NCI-H1436 treated with DMSO at 0.1 percent for 48 hours (cell line): ENCODE data around the gene JAK1.
"Not testable (repeated sequence)": the region's sequence is repeated elsewhere in the genome, so short reads cannot be mapped to it uniquely, and the experiment has no call there.

Experiments
- DNase-seq: peaks from one replicate; lab custom pipeline; 2025; lab: John Stamatoyannopoulos, UW

The JAK1 gene

DNA sequence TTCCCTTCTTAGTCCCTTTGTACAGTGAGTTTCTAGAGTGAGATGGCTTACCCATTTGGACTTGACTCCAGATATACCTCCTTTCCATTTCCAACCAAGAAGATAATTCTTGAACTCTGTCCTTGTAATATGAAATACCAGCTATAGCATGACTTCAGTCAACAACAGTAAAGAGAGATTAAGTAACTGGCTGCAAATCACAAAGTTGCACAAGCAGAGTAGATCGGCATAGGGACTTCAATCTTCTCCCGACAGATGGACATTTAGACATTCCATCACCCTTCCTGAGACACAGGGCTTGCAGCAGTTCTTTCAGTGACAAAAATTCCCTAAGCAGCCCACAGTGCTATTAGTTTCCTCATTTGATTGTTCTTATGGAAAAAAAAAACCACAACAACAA lies 44.6 kb downstream of the JAK1 start:
- no peak for DNase-seq

DNA sequence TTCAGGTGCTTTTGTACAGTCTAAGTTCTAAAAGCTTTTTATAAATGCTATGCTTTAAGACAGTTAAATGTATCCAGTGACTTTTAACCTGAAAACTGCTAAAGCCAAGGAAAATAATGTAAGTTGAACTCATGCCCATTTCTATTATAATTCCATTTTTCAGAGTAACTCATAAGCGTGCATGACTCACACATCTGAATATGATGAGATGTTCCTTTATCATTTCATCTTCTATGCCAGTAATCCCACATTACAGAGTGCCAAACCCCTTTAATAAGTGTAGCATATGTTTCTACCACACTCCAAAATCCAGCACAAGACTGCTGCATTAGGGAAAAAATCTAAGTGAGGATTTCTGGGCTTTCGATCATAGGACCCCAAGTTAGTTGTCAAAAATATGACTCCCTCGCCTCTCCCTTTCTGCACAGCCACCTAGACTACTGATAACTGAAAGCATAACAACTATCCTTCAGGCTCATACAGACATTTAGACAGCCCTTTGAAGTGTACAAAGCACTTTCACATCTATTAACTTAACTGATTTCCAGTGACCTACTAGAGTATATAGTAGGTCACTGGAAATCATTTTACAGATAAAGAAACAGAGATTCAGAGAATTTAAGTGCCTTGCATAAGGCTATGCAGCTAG lies 45.3 kb downstream of the JAK1 start:
- no peak for DNase-seq

DNA sequence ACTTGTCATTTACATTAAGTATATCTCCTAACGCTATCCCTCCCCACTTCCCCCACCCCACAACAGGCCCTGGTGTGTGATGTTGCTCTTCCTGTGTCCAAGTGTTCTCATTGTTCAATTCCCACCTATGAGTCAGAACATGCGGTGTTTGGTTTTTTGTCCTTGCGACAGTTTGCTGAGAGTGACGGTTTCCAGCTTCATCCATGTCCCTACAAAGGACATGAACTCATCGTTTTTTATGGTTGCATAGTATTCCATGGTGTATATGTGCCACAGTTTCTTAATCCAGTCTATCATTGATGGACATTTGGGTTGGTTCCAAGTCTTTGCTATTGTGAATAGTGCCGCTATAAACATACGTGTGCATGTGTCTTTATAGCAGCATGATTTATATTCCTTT lies 47.2 kb downstream of the JAK1 start:
- not testable (repeated sequence) for DNase-seq

DNA sequence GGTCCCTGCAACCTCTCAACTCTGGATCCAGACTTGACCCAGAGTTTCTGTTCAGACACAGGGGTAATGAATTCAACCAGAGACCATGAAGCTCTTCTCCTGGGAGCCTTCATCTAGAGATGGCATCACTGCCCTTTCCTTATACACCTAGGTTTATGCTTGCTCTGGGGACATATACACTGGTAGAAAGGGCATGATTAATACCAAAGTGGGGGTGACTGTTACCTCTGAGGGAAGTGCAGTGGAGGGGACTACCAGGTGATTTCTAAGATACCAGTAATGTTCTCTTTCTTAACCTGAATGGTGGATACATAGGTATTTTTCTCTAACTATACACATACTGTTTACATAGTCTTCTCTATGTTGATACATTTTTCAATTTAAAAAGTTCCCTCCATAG lies 48.4 kb downstream of the JAK1 start:
- no peak for DNase-seq

DNA sequence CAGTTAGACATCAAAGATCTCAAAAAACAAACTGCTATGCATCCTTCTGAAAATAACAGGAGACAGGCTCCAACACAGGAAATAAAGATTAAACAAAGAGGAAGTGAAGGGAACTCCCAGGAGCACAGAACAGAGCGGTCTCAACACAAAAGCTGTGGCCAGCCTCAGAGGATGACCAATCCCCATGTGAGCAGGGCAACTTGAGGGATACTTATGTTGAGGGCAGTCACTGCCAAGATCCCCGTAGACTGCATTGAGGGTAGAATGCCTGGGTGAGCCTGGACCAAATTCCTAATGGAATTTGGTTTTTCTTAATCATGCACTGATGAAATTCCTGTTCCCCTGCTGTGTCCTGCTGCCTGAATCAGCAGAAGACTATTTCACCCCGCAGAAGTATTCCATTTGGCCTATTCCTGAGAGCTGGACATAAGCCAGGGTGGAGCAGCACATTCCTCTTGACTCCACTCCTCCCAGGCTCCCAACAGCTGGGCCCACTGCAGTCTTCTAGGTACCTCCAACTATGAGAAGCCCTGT lies 49.0 kb downstream of the JAK1 start:
- no peak for DNase-seq

DNA sequence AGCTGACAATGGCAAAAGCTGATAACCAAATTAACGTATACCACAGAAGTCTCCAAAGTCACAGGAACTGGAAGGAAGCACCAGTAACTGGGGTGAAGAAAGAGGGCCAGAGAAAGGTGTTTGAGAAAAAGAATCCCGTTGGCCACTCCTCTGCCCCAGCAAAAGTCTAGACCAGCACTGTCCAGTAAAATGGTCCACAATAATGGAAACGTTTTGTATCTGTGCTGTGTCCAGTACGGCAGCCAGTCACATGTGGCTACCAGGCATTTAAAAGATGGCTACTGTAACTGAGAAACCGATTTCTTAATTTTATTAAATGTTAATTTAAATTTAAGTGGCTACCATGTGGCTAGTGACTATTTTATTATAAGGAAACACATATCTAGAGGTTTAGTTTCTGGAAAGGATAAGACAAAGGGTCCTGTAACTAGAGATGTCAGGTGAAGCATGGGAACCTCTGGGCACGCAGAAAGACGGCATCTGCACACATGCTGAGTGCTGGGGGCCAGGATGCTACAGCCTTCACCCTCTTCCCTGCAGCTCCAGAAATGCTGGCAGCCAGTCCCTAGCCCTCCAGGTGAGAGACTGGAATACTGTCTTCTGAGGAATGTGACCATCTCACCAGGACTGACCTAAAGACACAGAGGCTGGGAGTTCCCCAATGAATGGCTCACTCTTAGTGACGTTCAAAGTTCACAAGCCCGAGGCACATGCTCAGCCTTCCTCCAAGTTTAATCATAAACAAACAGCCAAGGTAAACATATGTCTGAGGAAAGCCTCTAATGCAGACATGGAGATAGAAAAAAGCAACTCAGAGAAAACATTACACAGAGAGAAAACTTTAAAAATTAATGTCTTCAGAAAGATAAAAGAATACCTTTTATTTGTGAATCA lies 50.7 kb downstream of the JAK1 start:
- DNase-seq, result no peak

DNA sequence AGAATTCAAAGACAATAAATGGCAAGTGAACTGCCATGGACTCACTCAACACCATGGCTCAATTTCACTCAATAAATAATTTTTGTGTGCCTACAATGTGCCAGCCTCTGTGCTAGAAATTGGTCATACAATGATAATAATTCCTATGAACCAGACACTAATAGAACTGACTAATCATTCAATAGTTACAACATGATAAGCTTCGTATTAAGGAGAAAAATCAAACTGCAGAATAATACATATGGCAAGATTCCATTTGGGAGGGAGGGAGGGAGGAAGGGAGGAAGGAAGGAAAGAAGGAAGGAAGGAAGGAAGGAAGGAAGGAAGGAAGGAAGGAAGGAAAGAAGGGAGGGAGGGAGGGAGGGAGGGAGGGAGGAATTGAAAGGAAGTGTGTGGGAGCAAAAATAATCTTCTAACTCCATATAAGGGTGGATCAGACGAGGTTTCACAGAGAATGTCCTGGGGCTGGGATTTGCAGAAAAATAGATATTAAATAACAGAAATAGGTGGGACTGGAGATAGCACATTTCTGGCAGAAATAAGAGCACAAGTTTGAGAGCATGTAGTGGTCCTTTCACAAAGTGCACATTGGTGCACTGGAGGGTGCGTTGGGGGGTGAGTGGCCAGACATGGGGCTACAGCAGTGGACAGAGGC lies 52.9 kb downstream of the JAK1 start:
- no peak for DNase-seq

DNA sequence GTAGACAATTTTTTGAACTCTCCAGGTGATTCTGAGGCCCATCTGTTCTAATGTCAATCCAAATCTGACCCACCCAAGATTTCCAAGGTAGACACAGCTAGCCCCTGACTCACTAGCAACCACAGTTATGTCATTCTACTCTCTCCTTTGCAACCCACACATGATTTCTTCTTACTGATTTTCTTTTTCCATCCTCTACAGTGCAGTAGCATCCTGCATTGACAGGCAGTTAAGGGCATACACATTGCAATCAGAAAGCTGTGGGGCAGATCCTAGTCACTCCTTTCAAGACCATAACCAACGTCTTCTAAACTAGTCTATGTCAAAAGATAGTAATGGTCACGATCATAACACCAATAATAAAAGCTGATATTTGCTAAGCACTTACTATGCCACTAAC lies 54.2 kb downstream of the JAK1 start:
- no peak for DNase-seq

DNA sequence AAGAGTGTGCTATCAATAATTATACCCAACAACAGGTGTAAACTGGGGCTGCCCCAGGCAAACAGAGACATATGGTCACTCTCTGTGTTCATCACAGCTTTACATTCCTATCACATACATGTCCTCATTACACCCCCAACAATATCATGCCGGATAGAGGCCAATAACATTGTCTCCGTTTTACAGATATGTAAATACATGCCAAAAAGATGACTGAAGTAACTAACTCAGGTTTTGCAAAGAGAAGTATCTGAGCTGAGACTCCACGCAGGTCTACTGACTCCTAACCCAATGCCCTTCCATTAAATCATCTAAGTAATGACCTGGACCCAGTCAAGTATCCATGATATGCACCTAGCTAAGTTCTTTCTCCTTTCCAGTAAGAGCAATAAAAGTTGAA lies 55.0 kb downstream of the JAK1 start:
- no peak for DNase-seq

DNA sequence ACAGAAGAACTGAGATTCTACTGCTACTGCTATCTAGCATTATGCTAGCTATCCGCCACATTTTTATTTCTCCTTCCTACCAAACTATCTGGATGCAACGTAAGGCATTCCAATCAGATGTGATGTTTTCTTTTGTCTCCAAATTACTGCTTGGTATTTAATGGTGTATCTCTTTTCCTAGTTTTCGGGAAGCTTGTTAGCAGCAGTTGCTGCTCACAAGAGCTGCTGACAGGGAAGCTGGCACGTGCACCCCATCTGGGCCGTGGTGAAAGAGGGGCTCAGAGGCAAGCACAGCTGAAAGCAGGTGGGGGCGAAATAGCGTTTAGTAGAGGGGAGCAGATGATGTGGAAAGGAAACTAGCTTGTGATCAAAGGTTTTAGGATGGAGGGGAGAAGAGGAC lies 57.3 kb downstream of the JAK1 start:
- DNase-seq, result no peak

DNA sequence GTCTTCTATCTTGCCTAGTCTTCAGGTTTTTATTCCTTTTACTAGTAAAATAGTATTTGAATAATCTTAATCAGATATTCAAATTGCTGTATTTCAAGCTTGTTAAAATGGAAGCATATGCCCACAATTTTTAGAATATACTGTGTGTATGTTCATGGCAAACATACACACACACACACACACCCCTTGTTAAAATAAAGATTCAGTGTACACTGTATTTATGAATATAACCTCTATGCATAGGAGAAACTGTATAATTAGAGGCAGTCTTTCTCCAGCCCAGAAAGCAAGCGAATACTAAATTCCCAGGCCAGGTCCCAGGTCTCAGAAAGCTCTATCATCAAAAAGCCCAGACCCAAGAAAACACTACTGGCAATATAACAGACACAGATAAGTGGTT lies 57.8 kb downstream of the JAK1 start:
- DNase-seq, result no peak

DNA sequence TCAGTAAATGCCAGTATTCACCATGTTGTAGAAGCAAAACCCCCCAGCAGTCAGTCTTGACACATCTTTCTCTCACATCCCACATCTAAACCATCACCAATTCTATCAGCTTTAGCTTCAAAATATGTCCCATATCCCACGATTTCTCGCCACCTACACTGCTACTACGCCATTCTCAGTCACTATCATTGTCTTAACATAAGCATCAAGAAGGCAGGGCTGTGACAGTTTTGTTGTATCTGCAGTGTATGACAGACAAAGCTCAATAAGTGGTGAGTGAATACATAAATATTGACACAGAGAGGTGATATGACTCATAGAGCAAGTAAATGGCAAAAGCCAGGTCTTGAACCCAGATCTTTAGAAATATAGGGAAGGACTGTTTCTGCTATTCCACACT lies 59.9 kb downstream of the JAK1 start:
- no peak for DNase-seq

DNA sequence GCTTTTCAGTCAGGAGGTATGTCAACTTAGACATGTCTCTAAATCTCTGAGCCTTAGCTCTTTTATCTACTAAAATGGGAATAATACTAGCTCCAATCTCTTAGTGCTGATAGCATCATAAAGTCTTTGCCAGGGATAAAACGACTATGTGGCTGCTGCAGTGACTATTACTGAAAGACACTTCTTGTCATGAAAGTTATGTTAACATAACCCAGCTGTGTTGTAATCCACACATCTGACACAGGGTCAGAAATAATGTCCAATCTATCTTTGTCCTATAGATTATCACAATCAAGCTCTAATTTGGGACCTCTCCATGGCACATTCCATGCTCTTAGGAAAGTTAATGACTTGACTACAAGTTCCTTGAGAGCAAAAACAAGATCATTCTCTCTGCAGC lies 62.8 kb downstream of the JAK1 start:
- DNase-seq, result no peak

DNA sequence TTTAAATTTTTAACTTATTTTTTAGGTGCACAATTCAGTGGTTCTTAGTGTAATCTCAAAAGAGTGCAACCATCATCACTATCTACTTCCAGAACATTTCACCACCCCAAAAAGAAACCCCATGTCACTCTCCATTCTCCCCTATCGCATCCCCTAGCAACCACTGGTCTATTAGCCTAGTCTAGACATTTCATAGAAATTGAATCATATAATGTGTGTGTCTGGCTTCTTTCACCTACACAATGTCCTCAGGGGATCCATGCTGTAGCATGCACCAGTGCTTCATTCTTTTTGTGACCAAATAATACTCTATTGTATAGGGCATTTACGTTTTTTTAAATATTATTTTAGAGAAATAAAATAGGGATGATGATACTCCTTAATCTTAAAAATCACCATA lies 64.7 kb downstream of the JAK1 start:
- no peak for DNase-seq

DNA sequence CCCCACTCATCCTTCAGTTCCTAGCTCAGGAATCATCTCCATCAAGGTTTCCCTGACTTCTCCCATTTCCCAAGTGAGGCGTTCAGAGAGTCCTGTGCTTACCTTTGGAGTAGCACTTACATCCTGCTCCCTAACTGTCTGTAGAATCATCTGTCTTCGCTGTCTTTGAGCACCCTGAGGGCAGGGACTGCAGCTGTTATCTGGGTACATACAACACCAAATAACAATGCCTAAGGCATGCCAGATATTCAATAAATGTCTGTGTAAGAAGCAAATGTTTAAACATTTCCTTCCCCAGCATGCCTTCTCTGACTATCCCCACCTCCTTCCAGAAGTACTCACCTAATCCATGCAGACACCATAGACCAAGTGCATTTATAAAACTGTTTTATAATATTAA lies 65.4 kb downstream of the JAK1 start:
- DNase-seq, result no peak

DNA sequence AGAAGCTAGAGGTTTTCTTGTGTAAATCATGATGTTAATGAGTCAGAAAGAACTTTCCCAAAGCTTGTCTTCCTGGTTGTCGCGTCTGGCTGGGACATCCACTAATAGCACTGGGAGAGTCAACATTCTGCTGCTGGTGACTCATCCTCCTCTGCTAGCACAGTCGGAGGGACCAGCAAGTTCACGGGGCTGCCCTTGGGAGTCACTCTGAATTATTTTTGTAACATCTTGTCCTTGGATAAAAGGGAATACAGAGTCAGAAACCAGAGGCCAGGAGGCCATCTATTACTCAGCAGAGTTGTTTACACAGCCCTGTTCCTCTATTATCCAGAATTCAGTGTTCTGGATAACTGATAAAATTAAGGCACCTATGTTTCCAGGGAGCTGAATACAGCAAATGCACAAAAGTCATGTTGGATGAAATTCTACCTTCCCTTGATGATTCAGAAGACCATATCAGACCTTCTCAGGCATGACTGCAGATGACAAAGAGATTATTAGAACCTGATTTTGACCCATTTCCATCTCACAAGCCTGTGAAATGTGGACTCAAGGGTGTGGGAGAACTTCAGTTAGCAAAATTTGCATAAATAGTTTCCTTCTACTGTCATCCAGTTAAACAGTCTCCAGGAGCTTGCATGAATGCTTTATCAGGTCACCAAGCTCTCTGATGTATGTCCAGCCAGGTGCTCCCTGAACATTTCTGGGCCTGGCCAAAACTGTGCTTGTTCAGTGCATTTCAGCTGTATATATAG lies 68.1 kb downstream of the JAK1 start:
- no peak for DNase-seq

DNA sequence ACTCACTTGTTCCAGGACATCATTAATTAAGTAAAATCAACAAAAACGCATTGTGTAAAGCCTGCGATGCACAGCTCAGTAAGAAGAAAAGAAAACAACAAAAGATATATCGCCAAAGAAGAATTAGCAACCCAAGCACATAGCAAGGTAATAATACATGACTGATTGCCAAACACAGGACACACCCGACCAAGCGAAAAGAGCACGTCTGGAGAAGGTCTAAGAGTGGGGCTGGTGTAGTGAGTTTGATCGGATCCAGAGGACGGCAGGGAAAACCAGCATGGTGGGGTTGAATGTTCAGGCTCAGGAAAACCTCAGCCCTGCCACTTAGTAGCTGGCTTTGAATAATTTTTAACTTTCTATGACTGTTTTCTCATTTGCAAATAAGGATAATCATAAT lies 69.8 kb downstream of the JAK1 start:
- no peak for DNase-seq

DNA sequence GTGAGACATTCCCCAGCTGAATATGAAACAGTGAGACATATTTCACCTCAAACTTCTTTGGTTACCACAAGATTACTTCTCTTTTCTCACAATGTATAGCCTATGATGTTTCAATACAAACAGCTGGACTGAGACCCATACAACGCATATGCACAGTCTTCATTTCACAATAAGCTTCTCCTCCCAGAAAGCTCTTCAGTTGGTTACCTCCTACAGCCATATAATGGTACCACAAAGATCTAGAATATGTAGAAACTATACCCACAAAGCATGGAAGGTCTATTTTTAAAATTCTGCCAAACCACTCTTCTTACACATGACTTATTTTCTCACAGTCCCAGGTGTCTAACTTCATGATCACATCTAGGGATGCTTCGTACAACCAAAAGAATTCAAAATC lies 70.8 kb downstream of the JAK1 start:
- no peak for DNase-seq

DNA sequence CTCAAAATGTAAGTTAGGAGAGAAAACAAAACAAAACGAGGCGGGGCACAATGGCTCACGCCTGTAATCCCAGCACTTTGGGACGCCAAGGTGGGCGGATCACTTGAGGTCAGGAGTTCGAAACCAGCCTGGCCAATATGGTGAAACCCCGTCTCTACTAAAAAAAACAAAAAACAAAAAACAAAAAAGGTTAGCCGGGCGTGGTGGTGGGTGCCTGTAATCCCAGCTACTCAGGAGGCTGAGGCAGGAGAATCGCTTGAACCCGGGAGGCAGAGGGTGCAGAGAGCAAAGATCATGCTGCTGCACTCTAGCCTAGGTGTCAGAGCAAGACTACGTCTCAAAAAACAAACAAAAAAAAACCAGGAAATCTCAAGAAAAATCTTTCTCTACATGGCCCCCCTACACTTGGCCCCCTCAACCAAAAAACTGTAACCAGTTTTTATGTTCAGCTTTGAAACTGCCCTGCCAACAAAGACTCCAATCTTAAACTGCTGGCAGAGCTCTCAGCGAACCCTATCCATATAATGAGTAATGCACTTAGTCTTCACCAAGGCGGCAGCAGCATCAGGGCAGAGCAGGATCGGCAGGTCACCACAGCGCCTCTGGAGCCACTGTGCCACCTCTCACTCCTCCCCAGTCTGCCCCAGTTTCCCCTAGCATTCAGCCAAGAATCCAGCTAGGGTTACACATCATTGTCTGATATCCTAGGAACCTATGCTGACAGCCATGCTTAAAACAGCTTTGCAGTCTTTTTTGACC lies 71.7 kb downstream of the JAK1 start:
- no peak for DNase-seq

DNA sequence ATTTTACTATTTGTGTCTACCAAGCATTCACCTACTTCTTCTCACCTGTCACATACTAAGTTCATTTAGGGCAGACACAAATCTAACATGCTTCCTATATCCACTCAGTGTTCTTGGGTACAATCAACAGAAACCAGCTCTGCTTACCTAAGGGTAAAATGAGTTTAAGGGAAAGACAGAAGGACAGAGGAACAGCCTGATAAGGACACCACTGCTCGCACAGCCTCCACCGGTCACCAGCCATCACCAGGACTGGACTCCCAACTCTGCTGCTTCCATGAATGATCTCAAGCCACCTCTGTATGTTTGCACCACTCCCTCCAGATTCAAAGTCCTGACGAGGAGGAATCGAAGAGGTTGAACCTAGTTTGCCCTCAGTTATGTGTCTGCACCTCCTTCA lies 72.4 kb downstream of the JAK1 start:
- DNase-seq, result no peak
